AG04450 (cell line): ENCODE data around the gene MCM9. TPM values are rescaled to one million over a fixed set of nuclear protein-coding genes. Genes with fewer than 3 reads are reported as not detected.

Experiments used
- CTCF ChIA-PET: fragments of 300-600, 350-600 bp; formaldehyde crosslinking; extraction: SDS; loops from one replicate; lab custom pipeline; 2022; ENCODE audit warnings: antibody characterized with exemption, inconsistent platforms; lab: Charles Lee
- POLR2A ChIA-PET: fragments of 350-600 bp; formaldehyde crosslinking; extraction: SDS; loops from one replicate; lab custom pipeline; 2021; ENCODE audit warnings: antibody characterized with exemption, inconsistent platforms; lab: Yijun Ruan, JAX
- DNase-seq: peaks from one replicate; pipeline ENCODE4 v3.0.0-alpha.2; 2011; ENCODE audit warnings: low read depth, low spot score
- H3K27ac ChIP-seq: one replicate; pipeline ENCODE4 v1.5.1; 2012; ENCODE audit warnings: low read depth, low read length, control low read depth
- H3K27me3 ChIP-seq: one replicate; pipeline ENCODE4 v1.6.0; 2012; ENCODE audit warnings: low read length; ENCODE audit not compliant: control insufficient read depth, insufficient read depth
- H3K4me3 ChIP-seq: 2 replicates; pipeline ENCODE4 v1.5.1; 2011; ENCODE audit warnings: mild to moderate bottlenecking, low read depth, low read length, control low read depth
- H3K9me3 ChIP-seq: 2 replicates; pipeline ENCODE4 v1.5.1; 2012; ENCODE audit warnings: low read length; ENCODE audit not compliant: control insufficient read depth, insufficient read depth
- CTCF ChIP-seq: IDR thresholded peaks from 2 replicates; pipeline ENCODE4 v1.5.1; 2011; ENCODE audit warnings: low read depth, low read length, control low read depth, inconsistent platforms
- polyA plus RNA-seq: library from polyadenylated mRNA; depleted of rRNA; stranded (reverse); fragments of >200 nt; gene quantifications from 2 replicates; pipeline ENCODE4 v1.2.3, GENCODE V29; 2011

The MCM9 gene
- polyA plus RNA-seq, 1 experiment, result 2.2 TPM

GRCh38 chr6:118862443-118862842 is 72.5 kb downstream of the MCM9 start:
- POLR2A ChIA-PET, result no interaction called here
- no peak for TF ChIP-seq CTCF
- CTCF ChIA-PET, result no interaction called here
- no peak for DNase-seq
- Histone ChIP-seq H3K9me3 (peaks cover 6% of the 10 kb centered on the region; the same call in 1 of the 2 replicates), H3K27ac (no peak overlapping the region), H3K4me3 (no peak overlapping the region), H3K27me3 (no peaks in the 10 kb centered on the region)

GRCh38 chr6:118860880-118861279 is 74.1 kb downstream of the MCM9 start:
- ChIA-PET CTCF (no interaction called here), POLR2A (no interaction called here)
- H3K4me3 ChIP-seq, result no peak overlapping the region
- no peaks in the 10 kb centered on the region for H3K27me3 ChIP-seq
- DNase-seq, result no peak
- TF ChIP-seq CTCF, result no peak
- H3K9me3 ChIP-seq, result peaks cover 6% of the 10 kb centered on the region; the same call in 1 of the 2 replicates
- no peak overlapping the region for H3K27ac ChIP-seq

GRCh38 chr6:118860363-118860762 is 74.6 kb downstream of the MCM9 start:
- Histone ChIP-seq H3K27me3 (no peaks in the 10 kb centered on the region), H3K4me3 (no peak overlapping the region), H3K27ac (no peak overlapping the region), H3K9me3 (peaks cover 6% of the 10 kb centered on the region; the same call in 1 of the 2 replicates)
- ChIA-PET POLR2A (no interaction called here), CTCF (no interaction called here)
- TF ChIP-seq CTCF, result no peak
- DNase-seq, result no peak

GRCh38 chr6:118859517-118860064 is 75.4 kb downstream of the MCM9 start:
- DNase-seq, result no peak
- POLR2A ChIA-PET, result no interaction called here

More at GRCh38 chr6:118859517-118860064, 75.4 kb downstream of the MCM9 start:
- H3K27ac ChIP-seq, result no peak overlapping the region
- no peak overlapping the region for H3K4me3 ChIP-seq
- no peak for TF ChIP-seq CTCF
- CTCF ChIA-PET, result no interaction called here
- no peaks in the 10 kb centered on the region for H3K27me3 ChIP-seq
- peaks cover 6% of the 10 kb centered on the region; the same call in 1 of the 2 replicates for H3K9me3 ChIP-seq
